Ovary (tissue), 3 donors: Measurements from ENCODE around the gene TAF8.

ENCODE experiments used
- EP300 ChIP-seq: sonication (generic); formaldehyde crosslinking; IDR thresholded peaks from one replicate; pipeline ENCODE4 v1.6.1; 2017; ENCODE audit warnings: antibody characterized with exemption
- POLR2A ChIP-seq: fragments of 450-650 bp; IDR thresholded peaks from one replicate; pipeline ENCODE4 v1.6.1; 2017; ENCODE audit warnings: antibody characterized with exemption, mild to moderate bottlenecking, moderate library complexity
- TF ChIP-seq, protein P1 (sequence below), 3 donors: fragments of 450-650 bp in 2 of 3; fragments of 200-600 bp in 1 of 3; IDR thresholded peaks; one replicate each; pipeline versions ENCODE4 v1.5.1 to v1.8.0; 2016 to 2022; ENCODE audit warnings: antibody characterized with exemption in 3 of 3, mild to moderate bottlenecking in 1 of 3
- donor health status: DM: no; HTN: no; CAD: no.

DNA sequence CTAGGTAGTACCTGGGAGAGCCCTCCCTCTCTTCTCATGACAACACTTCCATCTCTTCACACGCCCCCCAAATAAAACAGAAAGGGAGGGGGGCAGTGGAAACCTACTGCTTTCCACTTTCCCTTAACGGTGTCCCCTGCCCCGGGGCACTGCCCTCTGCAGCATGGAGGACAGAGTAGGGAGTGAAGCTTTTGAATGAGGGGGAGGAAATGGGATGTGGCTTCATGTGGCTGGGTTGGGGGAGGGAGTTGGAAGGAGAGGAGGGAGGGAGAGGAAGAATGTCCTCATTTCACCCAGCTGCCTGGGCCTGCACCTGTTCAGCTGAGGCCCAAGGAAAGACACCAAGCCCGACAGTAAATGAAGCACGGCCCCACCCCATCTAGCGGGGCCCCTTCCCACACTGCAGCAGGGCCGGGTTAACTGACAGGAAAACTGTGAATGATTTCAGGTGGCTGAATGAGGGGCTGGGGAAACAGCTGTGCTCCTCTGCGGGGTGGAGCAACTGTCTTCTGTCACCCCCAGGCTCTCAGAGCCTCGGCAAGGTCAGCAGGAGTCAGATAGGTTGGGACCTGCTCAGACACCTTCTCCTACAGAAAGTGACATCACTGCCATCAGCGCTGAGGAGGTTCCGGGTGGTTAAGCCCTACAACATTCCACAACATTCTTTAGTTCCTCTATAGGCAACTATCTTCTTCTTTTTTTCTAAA is 40.0 kb upstream of the TAF8 start:
- TF ChIP-seq, protein P1, sequence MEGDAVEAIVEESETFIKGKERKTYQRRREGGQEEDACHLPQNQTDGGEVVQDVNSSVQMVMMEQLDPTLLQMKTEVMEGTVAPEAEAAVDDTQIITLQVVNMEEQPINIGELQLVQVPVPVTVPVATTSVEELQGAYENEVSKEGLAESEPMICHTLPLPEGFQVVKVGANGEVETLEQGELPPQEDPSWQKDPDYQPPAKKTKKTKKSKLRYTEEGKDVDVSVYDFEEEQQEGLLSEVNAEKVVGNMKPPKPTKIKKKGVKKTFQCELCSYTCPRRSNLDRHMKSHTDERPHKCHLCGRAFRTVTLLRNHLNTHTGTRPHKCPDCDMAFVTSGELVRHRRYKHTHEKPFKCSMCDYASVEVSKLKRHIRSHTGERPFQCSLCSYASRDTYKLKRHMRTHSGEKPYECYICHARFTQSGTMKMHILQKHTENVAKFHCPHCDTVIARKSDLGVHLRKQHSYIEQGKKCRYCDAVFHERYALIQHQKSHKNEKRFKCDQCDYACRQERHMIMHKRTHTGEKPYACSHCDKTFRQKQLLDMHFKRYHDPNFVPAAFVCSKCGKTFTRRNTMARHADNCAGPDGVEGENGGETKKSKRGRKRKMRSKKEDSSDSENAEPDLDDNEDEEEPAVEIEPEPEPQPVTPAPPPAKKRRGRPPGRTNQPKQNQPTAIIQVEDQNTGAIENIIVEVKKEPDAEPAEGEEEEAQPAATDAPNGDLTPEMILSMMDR (IDR thresholded peaks at IDR 0.05), result no peak
- no peak for TF ChIP-seq POLR2A
- no peak for TF ChIP-seq EP300
